ENCODE results near the gene ZNF723.
"Not testable (repeated sequence)": the region's sequence is repeated elsewhere in the genome, so short reads cannot be mapped to it uniquely, and the experiment has no call there.

Gene ZNF723

DNA sequence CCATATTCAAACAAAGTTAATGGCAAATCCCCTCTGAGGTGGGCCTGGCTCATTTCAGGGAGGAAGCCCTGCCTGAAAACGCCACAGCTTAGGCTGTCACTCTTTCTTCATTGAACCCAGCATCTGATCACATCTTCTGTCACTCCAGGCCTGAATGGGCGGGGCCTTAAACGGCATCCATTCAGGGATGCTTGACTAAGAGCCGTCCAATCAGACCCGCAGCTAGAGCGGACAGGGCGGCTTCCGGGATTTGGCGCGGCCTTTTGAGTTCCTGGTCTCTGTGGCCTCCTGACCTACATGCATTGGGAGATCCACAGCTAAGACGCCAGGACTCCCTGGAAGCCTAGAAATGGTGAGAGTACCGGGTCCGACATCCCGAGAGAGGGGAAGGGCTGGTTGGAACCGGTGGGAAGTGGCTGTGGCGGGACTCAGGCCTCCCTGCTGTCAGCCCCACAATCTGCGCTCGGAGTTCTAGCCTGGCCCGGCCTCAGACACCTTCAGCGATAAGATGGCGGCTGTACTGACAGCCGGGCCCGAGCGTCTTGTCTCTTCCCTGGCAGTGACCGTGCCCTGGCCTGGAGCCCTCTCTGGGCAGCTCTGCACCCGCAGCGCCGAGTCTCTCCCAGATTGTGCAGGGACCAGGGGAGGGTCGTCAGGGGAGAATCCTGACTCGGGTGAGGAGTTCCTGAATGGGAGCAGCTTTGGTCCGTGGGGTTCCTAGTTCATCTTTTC, at the start of gene ZNF723:
Gene ZNF723, plus strand, starts transcription at position 261 of the 732 bp plus-strand sequence. Its CDS starts 89 bp downstream, at position 350.
- DNase-seq: no peak

DNA sequence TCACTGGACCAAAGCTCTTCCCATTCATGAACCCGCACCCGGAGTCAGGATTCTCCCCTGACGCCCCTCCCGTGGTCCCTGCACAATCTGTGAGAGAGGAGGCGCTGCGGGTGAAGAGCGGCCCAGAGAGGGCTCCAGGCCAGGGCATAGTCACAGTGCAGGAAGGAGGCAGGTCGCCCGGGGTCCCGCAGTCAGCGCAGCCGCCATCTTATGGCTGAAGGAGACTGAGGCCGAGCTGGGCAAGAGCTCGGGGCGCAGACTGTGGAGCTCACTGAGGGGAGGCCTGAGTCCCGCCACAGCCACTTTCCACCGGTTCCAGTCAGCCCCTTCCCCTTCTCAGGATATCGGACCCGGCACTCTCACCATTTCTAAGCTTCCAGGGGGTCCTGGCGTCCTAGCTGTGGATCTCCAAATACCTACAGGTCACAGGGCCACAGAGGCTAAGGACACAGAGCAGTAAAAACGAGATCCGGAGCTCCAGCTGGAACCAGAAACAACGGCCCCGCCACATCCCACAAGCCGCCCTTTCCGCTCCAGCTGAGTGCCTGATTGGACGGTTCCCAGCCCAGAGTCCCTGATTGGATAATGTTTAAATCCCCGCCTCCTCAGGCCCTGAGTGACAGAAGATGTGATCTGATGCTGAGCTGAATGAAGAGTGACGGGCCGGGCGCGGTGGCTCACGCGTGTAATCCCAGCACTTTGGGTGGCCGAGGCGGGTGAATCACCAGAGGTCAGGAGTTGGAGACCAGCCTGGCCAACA, 48.3 kb upstream of the ZNF723 start, which contains the start of gene ZNF99:
Gene ZNF99, minus strand, starts transcription at position 501 of the 760 bp plus-strand sequence. Its CDS starts 135 bp downstream, at position 366.
- DNase-seq: no peak

DNA sequence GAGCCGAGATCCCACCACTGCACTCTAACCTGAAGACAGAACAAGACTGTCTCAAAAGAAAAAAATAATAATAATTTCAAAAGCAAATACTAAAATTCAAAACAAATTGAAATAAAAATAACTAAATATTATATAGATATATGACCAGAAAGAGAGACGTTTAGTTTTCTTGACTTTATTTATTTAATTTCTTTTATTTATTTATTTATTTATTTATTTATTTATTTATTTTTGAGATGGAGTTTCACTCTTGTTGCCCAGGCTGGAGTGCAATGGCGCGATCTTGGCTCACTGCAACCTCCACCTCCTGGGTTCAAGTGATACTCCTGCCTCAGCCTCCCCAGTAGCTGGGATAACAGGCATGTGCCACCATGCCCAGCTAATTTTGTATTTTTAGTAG, 39.2 kb upstream of the ZNF723 start:
- not testable (repeated sequence) for DNase-seq

DNA sequence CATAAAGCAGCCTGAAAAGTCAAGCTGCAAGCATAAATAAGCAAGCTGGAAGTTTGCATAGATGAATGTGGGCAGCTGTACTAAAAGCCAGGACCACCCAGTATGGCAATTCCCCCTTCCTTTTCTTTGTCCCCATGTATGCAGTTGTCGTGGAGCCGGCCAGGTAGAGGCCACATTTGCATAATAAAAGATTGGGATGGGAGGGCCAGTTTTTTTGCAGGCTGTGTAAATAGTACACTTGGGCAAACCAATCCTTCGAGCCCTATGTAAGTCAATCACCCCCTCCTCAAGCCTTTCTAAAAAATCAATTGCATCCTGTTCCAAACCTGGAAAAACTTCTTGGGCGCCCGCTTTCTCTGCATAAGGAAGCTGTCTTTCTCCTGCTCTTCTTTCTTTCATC, 35.1 kb upstream of the ZNF723 start:
- no peak for DNase-seq

DNA sequence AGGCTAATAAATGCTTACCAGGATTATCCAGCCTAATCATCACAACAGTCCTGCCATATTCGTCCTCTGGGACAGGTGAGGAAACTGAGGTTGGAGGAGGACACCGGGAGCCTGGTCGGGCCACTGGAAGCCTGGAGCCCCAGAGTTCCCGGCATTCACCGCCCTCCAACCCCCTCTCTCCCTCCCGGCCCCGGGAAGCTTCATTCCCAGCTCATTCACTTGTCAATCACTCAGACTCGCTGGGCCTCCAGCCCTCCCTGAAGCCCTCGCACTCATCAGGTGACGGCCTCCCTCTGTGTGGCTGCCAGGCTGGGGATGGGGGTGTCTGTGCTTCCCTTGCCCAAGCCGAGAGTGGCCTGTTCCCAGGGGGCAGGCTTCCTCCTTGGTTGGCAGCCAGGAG, 25.7 kb upstream of the ZNF723 start:
- DNase-seq: no peak

DNA sequence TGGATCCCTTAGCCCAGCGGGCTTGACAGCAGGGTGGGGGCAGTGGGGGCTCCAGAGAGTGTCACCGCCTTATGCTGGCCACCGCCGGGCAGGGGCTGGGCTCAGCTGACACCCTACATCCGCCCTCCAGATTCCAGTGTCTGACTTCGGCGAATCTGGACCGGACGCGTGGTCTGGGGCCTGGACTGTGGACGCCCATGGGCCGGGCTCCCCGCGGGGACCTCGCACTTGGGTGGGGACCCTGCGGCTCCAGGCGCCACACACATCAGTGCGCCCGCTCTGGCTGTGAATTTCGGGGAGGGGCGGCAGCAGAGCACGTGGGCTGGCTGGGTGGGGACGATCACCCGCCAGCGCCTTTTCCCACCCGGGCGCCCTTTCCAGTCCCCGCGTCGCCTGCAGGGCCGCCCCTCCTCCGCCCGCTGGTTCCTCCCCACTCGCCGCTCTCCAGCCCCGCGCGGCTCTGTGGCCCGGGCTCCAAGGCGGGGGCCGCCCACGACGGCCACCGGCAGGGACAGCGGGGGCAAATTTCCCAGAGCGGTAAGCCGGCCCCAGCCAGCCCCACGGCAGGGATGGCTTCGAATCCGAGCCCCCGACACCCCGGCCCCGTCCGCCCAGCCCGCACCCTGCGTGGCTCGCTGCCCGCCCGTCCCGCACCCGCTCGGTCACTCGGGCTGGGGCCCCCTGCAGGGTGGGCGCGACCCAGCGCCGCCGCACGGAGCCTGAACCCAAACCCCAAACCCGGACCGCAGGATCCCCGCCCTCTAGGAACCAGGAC, 24.8 kb upstream of the ZNF723 start:
- DNase-seq: no peak

DNA sequence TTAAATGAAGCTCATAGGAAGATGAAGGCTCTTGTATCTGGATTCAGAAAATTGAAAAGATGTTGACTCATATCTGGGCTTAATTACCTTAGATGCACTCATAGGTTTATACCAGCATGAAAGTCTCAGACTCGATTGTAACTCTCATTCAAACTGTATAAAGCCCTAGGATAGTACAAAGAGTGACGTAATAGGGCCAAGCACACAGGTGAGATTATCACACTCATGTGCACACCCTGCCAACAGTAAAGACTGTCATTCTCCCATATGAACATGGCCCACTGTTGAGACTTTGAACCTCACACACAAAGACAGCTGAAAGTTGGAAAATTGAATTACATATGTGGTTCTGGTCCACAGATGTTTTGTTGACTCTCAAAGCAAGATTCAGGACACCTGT, 18.0 kb upstream of the ZNF723 start:
- DNase-seq: no peak

DNA sequence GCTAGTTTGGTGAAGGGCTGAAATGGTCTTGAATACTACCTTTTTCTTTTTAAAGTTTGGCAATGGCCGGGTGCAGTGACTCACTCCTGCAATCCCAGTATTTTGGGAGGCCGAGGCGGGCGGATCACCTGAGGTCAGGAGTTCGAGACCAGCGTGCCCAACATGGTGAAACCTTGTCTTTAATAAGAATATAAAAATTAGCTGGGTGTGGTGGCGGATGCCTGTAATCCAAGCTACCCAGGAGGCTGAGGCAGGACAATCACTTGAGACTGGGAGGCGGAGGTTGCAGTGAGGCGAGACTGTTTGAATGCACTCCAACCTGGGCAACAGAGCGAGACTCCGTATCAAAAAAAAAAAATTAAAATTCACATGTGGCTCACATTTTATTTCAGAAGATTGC, 880 bp upstream of the ZNF723 start:
- no peak for DNase-seq

DNA sequence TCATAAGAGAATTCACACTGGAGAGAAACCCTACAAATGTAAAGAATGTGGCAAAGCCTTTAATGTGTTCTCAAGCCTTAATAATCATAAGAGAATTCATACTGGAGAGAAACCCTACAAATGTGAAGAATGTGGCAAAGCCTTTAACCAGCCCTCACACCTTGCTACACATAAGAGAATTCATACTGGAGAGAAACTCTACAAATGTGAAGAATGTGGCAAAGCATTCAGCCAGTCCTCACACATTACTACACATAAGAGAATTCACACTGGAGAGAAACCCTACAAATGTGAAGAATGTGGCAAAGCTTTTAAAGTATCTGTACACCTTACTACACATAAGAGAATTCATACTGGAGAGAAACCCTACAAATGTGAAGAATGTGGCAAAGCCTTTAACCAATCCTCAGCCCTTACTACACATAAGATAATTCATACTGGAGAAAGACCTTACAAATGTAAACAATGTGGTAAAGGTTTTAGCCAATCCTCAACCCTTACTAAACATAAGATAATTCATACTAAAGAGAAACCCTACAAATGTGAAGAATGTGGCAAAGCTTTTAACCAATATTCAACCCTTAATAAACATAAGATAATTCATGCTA, 25.7 kb downstream of the ZNF723 start:
- not testable (repeated sequence) for DNase-seq

DNA sequence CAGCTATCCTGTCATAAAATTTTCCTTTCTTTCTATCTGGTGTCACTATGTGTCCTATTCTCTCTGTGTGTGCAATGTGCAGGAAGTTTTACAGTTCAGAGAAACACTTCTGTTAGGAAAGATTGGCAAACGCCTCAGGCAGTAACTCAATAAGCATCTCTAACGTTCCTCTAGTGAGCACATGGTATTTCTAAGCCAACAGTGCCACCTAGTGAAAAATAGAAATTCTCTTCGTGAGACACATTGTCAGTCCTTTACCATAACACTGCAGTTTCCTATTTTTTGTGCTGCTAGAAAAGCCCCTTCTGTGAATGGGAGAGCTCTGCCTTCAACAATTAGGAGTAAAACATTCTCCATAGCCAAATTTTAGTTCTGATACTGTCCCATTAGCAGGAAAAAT, 50.7 kb downstream of the ZNF723 start:
- no peak for DNase-seq

DNA sequence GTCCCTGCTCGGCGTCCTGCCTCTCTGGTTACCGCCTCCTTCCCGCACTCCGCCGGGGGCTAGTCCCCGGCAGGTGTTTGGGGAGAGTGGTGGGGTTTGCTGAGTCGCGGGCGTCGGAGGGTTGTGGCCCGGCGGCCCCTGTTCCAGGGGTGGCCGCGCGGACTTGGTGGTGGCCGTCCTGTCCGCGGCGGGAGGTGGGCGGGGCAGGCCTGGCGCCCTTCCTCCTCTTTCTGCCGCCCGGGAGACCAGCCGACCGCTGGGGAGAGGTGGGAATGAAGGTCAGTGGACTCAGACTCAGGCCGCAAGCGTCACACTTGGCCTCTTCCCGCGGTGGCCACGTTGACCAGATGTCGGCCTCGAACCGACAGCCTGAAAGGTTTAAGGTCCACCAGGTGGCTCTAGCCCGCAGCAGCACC, 61.8 kb downstream of the ZNF723 start:
- no peak for DNase-seq

DNA sequence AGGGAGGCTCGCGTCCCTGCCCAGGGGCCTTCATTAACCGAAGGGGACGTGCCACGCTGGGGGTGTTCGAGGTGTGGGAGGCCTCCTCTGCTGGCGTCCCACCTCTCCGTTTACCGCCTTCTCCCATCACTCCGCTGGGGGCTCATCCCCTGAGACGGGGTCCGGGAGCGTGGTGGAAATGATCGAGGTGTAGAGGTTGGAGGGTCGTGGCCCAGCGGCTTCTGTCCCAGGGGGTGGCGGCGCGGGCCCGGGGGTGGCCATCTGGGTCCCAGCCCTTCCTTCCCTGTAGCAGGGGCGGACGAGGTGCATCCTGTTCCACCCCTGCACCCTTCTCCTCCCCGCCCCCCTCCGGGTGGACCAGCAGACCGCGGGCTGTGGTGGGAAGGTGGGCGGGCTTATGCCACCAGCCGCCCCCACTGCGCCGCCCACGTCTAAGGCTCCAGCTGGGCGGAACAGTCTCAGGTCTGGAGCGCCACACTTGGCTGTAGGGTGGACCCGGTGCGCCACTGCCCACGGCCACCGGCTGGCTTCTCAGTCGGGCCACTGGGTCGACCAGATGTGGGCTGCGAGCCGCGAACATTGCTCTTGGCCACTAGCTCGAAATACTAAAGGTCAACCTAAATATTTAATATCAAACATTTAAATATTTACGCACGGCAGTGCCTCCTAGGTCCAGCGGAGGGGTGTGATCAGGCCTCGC, 69.5 kb downstream of the ZNF723 start:
- no peak for DNase-seq

All from activated CD4-positive, alpha-beta T cell treated with anti-CD3 and anti-CD28 coated beads for 4 hours (primary cell).